ENCODE data around the gene EHD4.

- no peak for TF ChIP-seq CTCF (IDR thresholded peaks at IDR 0.05; ENCODE audit: extremely low read depth in 1 of 2, insufficient read depth in 1 of 2, low read depth in 1 of 2, low read length in 2 of 2)
- no peak for TF ChIP-seq POLR2A (IDR thresholded peaks at IDR 0.05; ENCODE audit: low read depth, low read length)
- no peak for TF ChIP-seq MYC (IDR thresholded peaks at IDR 0.05; ENCODE audit: low read depth, low read length)
These were observed 70.9 kb downstream of the EHD4 start for GRCh38 chr15:41901431-41901830.
